22Rv1 (cell line): ENCODE measurements around the gene RHBDD1.

Experiments
- H3K27ac ChIP-seq: fragments of 450-650 bp; 2 replicates; pipeline ENCODE4 v1.5.1; 2017
- ZFX ChIP-seq: fragments of 450-650 bp; IDR thresholded peaks from 2 replicates; pipeline ENCODE4 v1.6.1; 2017; ENCODE audit warnings: antibody characterized with exemption, borderline replicate concordance
- TF ChIP-seq, protein P1 (sequence below): fragments of 450-650 bp; IDR thresholded peaks from 2 replicates; pipeline ENCODE4 v1.5.1; 2017; ENCODE audit warnings: mild to moderate bottlenecking

The RHBDD1 gene

DNA sequence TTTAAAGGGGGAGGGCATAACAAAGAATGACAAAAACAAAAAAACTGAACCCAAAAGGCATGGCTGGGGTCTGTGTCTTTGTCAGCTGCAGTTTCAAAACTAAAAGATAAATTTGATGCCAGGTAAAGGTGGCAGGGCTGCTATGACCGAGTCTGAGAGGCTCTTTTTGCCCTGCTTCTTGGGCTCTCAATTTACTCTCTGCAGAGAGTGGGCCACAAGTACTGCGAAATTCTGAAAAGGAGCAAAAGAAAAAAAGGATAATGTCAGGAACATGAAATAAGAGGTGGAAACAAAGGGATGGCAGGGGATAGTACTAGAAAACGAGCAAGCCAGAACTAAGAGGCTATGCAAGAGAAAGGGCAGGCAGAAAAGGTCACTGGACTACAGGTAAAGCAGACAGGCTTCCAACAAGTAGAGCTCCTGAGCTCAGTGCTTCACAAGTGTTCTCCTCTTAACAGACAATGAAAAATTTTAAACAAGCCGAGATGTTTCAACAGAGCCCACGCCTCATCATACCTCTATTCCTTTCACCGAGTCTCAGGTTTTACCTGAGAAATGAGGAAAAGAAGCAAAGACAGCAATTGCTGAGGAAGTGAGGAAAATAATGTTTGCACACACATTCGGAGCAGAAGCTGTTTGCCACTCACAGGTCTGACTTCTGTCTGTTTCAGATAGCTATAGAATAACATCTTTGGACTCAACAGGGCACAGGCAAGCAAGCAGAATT lies 43.5 kb upstream of the RHBDD1 start:
- peak overlapping the region; percentile 13; the same call in 1 of the 2 replicates for H3K27ac ChIP-seq
- no peak for TF ChIP-seq ZFX
- TF ChIP-seq, protein P1, sequence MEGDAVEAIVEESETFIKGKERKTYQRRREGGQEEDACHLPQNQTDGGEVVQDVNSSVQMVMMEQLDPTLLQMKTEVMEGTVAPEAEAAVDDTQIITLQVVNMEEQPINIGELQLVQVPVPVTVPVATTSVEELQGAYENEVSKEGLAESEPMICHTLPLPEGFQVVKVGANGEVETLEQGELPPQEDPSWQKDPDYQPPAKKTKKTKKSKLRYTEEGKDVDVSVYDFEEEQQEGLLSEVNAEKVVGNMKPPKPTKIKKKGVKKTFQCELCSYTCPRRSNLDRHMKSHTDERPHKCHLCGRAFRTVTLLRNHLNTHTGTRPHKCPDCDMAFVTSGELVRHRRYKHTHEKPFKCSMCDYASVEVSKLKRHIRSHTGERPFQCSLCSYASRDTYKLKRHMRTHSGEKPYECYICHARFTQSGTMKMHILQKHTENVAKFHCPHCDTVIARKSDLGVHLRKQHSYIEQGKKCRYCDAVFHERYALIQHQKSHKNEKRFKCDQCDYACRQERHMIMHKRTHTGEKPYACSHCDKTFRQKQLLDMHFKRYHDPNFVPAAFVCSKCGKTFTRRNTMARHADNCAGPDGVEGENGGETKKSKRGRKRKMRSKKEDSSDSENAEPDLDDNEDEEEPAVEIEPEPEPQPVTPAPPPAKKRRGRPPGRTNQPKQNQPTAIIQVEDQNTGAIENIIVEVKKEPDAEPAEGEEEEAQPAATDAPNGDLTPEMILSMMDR = no peak

GRCh38 chr2:226793646-226794045 lies 42.2 kb upstream of the RHBDD1 start:
- peak overlapping the region; percentile 52; the same call in 1 of the 2 replicates for H3K27ac ChIP-seq
- TF ChIP-seq ZFX = no peak
- TF ChIP-seq, protein P1 = no peak

GRCh38 chr2:226794196-226794661 lies 41.6 kb upstream of the RHBDD1 start:
- TF ChIP-seq, protein P1 = no peak
- no peak for TF ChIP-seq ZFX
- peak overlapping the region; percentile 52 for H3K27ac ChIP-seq

DNA sequence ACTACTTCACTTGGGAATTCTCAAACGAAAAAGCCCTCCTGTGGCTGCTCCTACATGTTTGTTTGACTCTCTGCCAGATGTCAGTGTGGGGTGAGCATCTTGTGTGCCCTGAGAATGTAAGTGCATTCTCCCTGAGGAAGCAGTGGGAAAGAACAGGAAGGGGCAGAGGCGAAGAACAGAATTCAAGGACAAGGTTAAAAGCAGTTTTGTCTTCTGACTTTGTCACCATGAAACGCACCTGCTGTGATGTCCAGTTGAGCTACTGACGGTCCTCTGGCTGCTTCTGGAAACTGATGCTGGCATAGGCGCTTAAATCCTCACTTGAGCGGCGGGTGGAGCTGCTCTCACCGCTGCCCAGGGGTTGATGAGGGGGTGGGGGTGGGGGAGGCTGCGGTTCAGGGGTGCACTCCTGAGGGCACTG lies 41.1 kb upstream of the RHBDD1 start:
- H3K27ac ChIP-seq = peak overlapping the region; percentile 52

GRCh38 chr2:226795281-226796011 lies 40.4 kb upstream of the RHBDD1 start:
- peak overlapping the region; percentile 52; the same call in 1 of the 2 replicates for H3K27ac ChIP-seq
- TF ChIP-seq, protein P1 = no peak
- no peak for TF ChIP-seq ZFX

More for the DNA sequence above, 41.1 kb upstream of the RHBDD1 start:
- TF ChIP-seq, protein P1 = no peak
- TF ChIP-seq ZFX = no peak

DNA sequence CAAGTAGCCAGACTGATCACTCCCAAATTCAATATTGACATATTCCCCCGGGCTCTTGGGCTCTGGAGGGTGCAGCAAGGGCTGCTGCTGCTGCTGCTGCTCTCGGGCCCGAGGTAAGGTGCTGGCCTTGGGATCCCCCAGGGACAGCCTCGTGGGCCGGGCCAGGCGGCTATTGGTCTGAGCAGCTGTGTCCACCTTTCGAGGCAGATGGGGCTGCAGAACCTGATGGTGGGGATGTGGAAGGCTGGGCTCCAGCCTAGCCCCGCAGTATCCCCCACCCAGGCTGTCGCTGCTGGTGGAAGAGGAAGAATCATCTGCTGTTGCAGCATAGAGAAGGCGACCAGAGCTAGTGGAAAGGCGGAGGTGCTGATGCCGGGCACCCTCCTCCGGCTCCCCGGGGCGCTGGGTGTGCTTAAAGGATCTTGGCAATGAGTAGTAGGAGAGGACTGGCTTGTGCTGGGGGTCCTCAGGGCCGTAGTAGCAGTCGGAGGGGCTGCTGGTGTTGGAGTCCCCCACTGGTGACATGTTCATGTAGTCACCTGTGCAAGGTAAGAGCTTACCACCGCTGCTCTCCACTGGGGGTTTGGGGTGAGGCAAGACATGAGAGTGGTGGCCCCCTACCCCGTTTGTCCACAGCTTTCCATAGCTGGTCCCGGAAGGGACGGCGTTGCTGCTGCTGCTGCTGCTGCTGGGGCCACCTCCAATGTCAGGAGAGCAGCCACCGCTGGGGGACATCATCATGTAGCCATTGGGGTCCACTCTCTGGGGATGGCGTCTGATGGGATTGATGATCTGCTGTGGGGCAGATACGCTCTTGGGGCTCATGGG lies 39.6 kb upstream of the RHBDD1 start:
- TF ChIP-seq, protein P1 = no peak
- no peak for TF ChIP-seq ZFX
- peak overlapping the region; percentile 52; the same call in 1 of the 2 replicates for H3K27ac ChIP-seq
